Thoracic aorta (tissue), 2 donors: Measurements from ENCODE around the gene EP400. TPM values are rescaled to one million over a fixed set of nuclear protein-coding genes. Genes with fewer than 3 reads are reported as not detected.

ENCODE experiments used
- ATAC-seq: fragments of 150-250 bp; one replicate; pipeline ENCODE4 v1.8.0; 2017; ENCODE audit warnings: low read depth; ENCODE audit not compliant: insufficient number of reproducible peaks, low FRiP score
- DNase-seq: peaks from one replicate; pipeline ENCODE4 v3.0.0-alpha.2; 2020; ENCODE audit warnings: low spot score
- H3K27ac ChIP-seq, 2 donors: fragments of 200-600 bp; sonication (generic); 1 replicate in 1 of 2; 2 replicates in 1 of 2; pipeline ENCODE4 v1.5.1; 2016; ENCODE audit warnings: mild to moderate bottlenecking in 2 of 2, moderate library complexity in 2 of 2
- H3K27me3 ChIP-seq: fragments of 200-600 bp; sonication (generic); replicated peaks from 2 replicates; pipeline ENCODE4 v1.6.0; 2016; ENCODE audit warnings: mild to moderate bottlenecking; ENCODE audit not compliant: insufficient read depth
- H3K36me3 ChIP-seq: fragments of 200-600 bp; sonication (generic); one replicate; pipeline ENCODE4 v1.5.1; 2016
- H3K4me1 ChIP-seq, 2 donors: fragments of 200-600 bp; sonication (generic); 1 replicate in 1 of 2; 2 replicates in 1 of 2; pipeline versions ENCODE4 v1.5.1 to v1.6.0; 2016; ENCODE audit warnings: low read depth in 2 of 2, mild to moderate bottlenecking in 1 of 2; ENCODE audit not compliant: control insufficient read depth in 1 of 2
- H3K4me3 ChIP-seq: fragments of 200-600 bp; sonication (generic); 2 replicates; pipeline ENCODE4 v1.5.1; 2016; ENCODE audit warnings: mild to moderate bottlenecking
- H3K9me3 ChIP-seq: fragments of 200-600 bp; sonication (generic); 2 replicates; pipeline ENCODE4 v1.5.1; 2016
- CTCF ChIP-seq: fragments of 200-600 bp; sonication (generic); IDR thresholded peaks from one replicate; pipeline ENCODE4 v1.5.1; 2019; ENCODE audit warnings: antibody characterized with exemption
- total RNA-seq, 2 donors: library from RNA; depleted of rRNA; stranded (reverse); fragments of >200 nt; gene quantifications; one replicate each; pipeline versions ENCODE4 v1.1.0 to v1.2.3, GENCODE V29; 2016

The EP400 gene
- total RNA-seq, 2 donors from 2014 or later = 20.2 to 47.3 TPM

DNA sequence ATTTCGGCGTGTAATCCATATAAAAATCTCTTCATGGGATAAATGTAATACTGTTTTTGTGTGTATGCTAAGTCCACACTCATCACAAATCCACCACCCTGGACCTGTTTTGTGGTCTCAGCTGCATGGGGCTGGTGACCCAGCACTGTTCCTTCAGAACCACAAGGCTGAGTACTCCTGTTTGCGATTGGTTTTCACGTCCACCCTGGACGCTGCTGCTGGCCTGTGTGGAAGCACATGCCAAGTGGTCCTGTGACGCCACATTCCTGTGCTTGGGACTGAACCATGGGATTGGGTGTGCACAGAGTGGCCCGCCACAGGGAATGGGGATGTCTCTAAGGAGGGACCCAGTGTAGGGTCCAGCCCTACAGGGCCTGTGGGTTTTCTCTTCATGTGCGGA is 16.4 kb upstream of the EP400 start:
- Histone ChIP-seq H3K9me3 (no peaks in the 10 kb centered on the region), H3K36me3 (peaks cover 26% of the 10 kb centered on the region), H3K4me1 (peaks cover 2 to 14% of the 10 kb centered on the region in 2 donors), H3K27me3 (no peaks in the 10 kb centered on the region), H3K4me3 (no peak overlapping the region), H3K27ac (no peak overlapping the region)
- no peak for TF ChIP-seq CTCF
- ATAC-seq (no peak), DNase-seq (no peak)

DNA sequence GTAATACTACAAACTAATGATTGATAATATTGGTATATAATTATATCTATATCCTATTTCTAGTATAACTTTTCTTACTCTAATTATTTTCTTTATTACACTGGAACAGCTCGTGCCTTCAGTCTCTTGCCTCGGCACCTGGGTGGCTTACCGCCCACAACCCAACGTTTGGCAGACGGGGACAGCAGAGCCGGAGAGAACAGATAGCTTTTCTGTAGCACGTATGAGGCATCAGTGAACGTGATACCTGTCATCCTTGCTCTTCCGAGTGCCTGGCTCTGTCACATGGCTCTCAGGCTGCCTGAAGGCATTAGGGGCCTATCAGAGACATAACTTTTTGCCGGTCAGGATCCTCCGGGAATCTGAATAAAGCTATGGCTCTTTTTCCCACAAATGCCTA is 15.2 kb upstream of the EP400 start:
- Histone ChIP-seq H3K4me3 (no peak overlapping the region), H3K27me3 (no peaks in the 10 kb centered on the region), H3K4me1 (peaks cover 2 to 14% of the 10 kb centered on the region in 2 donors), H3K27ac (no peak overlapping the region), H3K36me3 (peaks cover 33% of the 10 kb centered on the region), H3K9me3 (no peaks in the 10 kb centered on the region)
- ATAC-seq (no peak), DNase-seq (no peak)
- no peak for TF ChIP-seq CTCF

- TF ChIP-seq CTCF = no peak
- no peaks in the 10 kb centered on the region for H3K27me3 ChIP-seq
- peaks cover 22% of the 10 kb centered on the region for H3K36me3 ChIP-seq
- DNase-seq = no peak
- no peaks in the 10 kb centered on the region for H3K4me1 ChIP-seq
- no peak overlapping the region for H3K4me3 ChIP-seq
- H3K9me3 ChIP-seq = no peaks in the 10 kb centered on the region
- no peak overlapping the region for H3K27ac ChIP-seq
- no peak for ATAC-seq
Measured at GRCh38 chr12:131938082-131938481, 11.7 kb upstream of the EP400 start.

DNA sequence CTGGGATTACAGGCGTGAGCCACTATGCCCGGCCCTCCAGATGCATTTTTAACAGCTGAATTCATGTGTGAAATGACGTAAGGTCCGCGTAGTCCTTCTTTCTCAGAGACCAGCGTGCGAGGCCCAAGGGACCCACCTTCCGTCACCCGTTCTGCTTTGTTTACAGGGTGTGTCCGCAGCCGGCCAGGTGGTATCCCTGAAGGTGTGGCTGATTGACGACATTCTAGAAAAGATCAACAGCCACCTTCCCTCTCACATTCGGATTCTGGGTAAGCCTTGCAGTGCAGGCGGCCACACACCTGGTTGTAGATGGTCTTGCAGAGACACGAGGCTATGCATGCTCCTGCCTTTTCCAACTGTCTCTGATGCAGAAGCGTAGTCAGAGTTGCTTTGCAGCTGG is 10.7 kb upstream of the EP400 start:
- Histone ChIP-seq H3K36me3 (peaks cover 21% of the 10 kb centered on the region), H3K27ac (no peak overlapping the region), H3K4me3 (no peak overlapping the region), H3K4me1 (no peaks in the 10 kb centered on the region), H3K27me3 (no peaks in the 10 kb centered on the region), H3K9me3 (no peaks in the 10 kb centered on the region)
- ATAC-seq (no peak), DNase-seq (no peak)
- no peak for TF ChIP-seq CTCF

- Histone ChIP-seq H3K27ac (no peak overlapping the region), H3K9me3 (no peaks in the 10 kb centered on the region), H3K36me3 (peaks cover 23% of the 10 kb centered on the region), H3K4me3 (no peak overlapping the region), H3K4me1 (no peaks in the 10 kb centered on the region), H3K27me3 (no peaks in the 10 kb centered on the region)
- no peak for TF ChIP-seq CTCF
- ATAC-seq (no peak), DNase-seq (no peak)
Measured at GRCh38 chr12:131940141-131940547, 9.6 kb upstream of the EP400 start.
